HG02884 (cell line): ENCODE data around the gene ARSI.
"Not testable (repeated sequence)": the region's sequence is repeated elsewhere in the genome, so short reads cannot be mapped to it uniquely, and the experiment has no call there.

Experiments used
- ATAC-seq: cut with Tn5 transposase; IDR thresholded peaks from one replicate; pipeline ENCODE4 v1.9.1; 2021; ENCODE audit warnings: mild to moderate bottlenecking, moderate library complexity; ENCODE audit not compliant: unreplicated experiment

Gene ARSI

DNA sequence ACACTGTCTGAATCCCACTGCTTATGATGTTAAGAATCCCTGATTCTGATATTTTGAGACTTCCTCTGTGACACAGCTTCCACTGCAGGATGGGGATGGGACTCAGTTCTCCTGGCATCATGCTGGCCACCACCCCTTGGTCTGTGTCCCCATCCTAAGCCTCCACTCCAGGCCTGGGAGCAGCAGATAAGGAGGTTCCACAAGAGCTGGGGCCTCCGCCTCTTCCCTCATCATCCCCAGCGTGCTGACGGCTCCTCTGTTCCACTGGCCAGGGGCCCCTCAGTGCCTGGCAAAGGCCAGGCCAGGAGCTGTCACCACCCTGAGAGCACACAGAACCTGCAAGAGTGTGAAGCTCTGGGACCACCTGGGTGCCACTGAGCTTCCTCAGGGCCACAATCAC, 53.8 kb downstream of the ARSI start:
- ATAC-seq = no peak

DNA sequence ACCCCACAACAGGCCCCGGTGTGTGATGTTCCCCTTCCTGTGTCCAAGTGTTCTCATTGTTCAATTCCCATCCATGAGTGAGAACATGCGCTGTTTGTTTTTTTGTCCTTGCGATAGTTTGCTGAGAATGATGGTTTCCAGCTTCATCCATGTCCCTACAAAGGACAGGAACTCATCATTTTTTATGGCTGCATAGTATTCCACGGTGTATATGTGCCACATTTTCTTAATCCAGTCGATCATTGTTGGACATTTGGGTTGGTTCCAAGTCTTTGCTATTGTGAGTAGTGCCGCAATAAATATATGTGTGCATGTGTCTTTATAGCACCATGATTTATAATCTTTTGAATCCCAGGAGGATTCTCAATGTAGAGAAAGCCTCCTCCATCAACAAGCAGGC, 54.2 kb downstream of the ARSI start:
- ATAC-seq = not testable (repeated sequence)

DNA sequence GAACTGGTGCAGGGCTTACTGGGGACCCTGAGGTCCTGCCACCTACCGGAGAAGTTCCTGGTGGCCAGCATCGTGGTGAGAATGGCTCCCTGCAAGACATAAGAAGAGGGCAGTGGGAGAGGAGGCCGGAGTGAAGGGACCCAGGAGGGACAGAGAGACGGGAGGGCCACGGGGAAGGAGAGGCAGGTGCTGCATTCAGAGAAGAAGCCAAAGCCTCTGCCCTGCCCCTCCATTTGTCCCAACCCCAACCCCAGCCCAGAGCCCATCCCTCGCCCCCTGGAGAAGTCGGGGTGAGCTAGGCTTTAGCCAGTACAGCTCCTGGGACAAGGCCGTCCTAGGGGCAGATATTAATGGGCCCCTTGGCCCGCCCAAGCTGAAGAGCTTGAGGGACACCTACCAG, 55.0 kb downstream of the ARSI start:
- no peak for ATAC-seq

DNA sequence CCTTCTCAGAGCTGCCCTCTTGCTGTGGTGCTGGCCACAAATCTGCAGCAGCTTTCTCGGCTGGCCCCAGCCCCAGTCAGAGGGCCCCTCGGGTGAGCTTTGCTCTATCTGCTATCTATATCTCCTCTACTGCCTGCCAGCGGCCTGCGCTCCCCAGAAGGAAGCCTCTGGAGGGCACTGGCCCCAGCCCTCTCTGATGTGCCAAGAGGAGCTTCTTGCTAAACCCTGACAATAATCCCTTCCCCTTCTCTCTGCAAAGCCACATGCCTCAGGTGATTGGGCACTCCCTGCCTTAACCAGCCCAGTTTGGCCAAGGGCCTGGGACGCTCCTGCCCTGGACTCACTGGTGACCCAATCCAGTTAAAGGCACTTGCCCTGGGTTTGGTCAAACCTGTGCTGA, 55.9 kb downstream of the ARSI start:
- no peak for ATAC-seq

DNA sequence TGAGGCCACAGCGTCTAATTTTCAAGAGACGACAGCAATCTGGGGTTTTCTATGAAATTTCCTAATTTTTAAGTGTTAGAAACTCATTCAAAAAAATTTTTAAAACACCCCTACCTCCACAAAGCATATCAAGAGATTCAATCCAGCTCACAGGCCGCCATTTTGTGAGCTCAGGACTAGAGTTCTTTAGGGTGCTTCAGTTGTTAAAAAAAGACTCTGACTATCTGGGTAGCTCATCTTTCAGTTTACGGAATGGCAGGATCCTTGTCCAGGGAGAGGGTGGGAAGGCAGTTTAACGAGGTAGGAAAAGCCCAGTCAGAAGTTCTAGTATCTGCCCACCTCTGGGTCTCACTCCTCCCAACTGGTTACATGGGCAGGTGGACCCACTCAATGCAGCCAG, 56.3 kb downstream of the ARSI start:
- no peak for ATAC-seq
